ENCODE data around the gene MTCH1. TPM values are rescaled to one million over a fixed set of nuclear protein-coding genes. Genes with fewer than 3 reads are reported as not detected.

Gene MTCH1
- total and polyA plus RNA-seq, 7 donors, result 141 to 198 (median 163) TPM

- peaks cover 0 to 40% (median 39%) of the 10 kb centered on the region in 4 donors for H3K4me1 ChIP-seq
- peaks cover 0 to 80% (median 21%) of the 10 kb centered on the region in 4 donors for H3K36me3 ChIP-seq
- H3K27ac ChIP-seq, result peak overlapping the region in 3 of 4 donors; percentile 14 to 79 (median 52)
- 88 to 91% methylated on average over 4 of the region's 4 CpGs for WGBS, 2 donors
- no peaks in the 10 kb centered on the region for H3K27me3 ChIP-seq
- TF ChIP-seq POLR2A (IDR thresholded peaks at IDR 0.05), result no peak
- no peak for TF ChIP-seq POLR2AphosphoS5 (IDR thresholded peaks at IDR 0.05)
- TF ChIP-seq CTCF (IDR thresholded peaks at IDR 0.05), result no peak
- no peak for TF ChIP-seq EP300 (IDR thresholded peaks at IDR 0.05)
- intact Hi-C loops (cut with DNase I), result no loop called here
- DNase-seq, result no peak
- no peaks in the 10 kb centered on the region for H3K9me3 ChIP-seq
- no peak overlapping the region for H3K4me3 ChIP-seq
These were observed 65.9 kb downstream of the MTCH1 start for GRCh38 chr6:36920049-36920448.

Other genes starting within 250 kb of the MTCH1 start
- 1 to 10 TPM in 3 of 4 donors, under 1 TPM in 1; 0.99 to 3.8 (median 2.0) TPM for gene CPNE5, start 146.8 kb downstream of the MTCH1 start, total RNA-seq
- 10 to 100 TPM in 1 of 3 donors, 1 to 10 TPM in 2; 5.5 to 11.6 (median 6.0) TPM for gene CPNE5, start 146.8 kb downstream of the MTCH1 start, polyA plus RNA-seq
- gene PPIL1, start 111.4 kb downstream of the MTCH1 start, total RNA-seq, result 10 to 100 TPM; 13.5 to 22.9 (median 18.5) TPM
- 10 to 100 TPM; 13.2 to 28.0 (median 16.0) TPM for gene PPIL1, start 111.4 kb downstream of the MTCH1 start, polyA plus RNA-seq
- 10 to 100 TPM; 37.3 to 51.4 (median 44.3) TPM for gene C6orf89, start 100.2 kb downstream of the MTCH1 start, total RNA-seq
- gene C6orf89, start 100.2 kb downstream of the MTCH1 start, polyA plus RNA-seq, result 10 to 100 TPM in 2 of 3 donors, 1 to 10 TPM in 1; 5.5 to 36.6 (median 10.8) TPM
- 10 to 100 TPM in 3 of 4 donors, 1 to 10 TPM in 1; 2.9 to 50.7 (median 15.4) TPM for gene PI16, start 31.5 kb downstream of the MTCH1 start, total RNA-seq
- 1 to 10 TPM in 2 of 3 donors, under 1 TPM in 1; 0.85 to 1.8 (median 1.2) TPM for gene PI16, start 31.5 kb downstream of the MTCH1 start, polyA plus RNA-seq
- 10 to 100 TPM; 17.1 to 39.3 (median 21.9) TPM for gene FGD2, start 19.5 kb upstream of the MTCH1 start, total RNA-seq
- gene FGD2, start 19.5 kb upstream of the MTCH1 start, polyA plus RNA-seq, result 10 to 100 TPM in 1 of 3 donors, 1 to 10 TPM in 2; 3.7 to 40.8 (median 9.0) TPM
- 100 to 1,000 TPM in 1 of 4 donors, 10 to 100 TPM in 3; 17.1 to 103 (median 30.5) TPM for gene PIM1, start 184.0 kb upstream of the MTCH1 start, total RNA-seq
- gene PIM1, start 184.0 kb upstream of the MTCH1 start, polyA plus RNA-seq, result 10 to 100 TPM; 29.4 to 43.2 (median 40.2) TPM

Measured in sigmoid colon (tissue), 7 donors.